Bronchial epithelial cell (primary cell): ENCODE measurements around the gene SCN2B. TPM values are rescaled to one million over a fixed set of nuclear protein-coding genes. Genes with fewer than 3 reads are reported as not detected.

Experiments
- DNase-seq: peaks from one replicate; pipeline ENCODE4 v3.0.0-alpha.2; 2010; ENCODE audit warnings: low read depth
- FAIRE-seq: peaks from 2 replicates; lab custom pipeline; 2011; peaks lifted over from hg19 to GRCh38; lab: Jason Lieb, UNC
- H3K27me3 ChIP-seq: 2 replicates; pipeline ENCODE4 v1.5.1; 2011; ENCODE audit warnings: low read length; ENCODE audit not compliant: control insufficient read depth, insufficient read depth
- H3K36me3 ChIP-seq: 2 replicates; pipeline ENCODE4 v1.5.1; 2011; ENCODE audit warnings: low read length; ENCODE audit not compliant: control insufficient read depth, insufficient read depth
- H3K4me3 ChIP-seq: 2 replicates; pipeline ENCODE4 v1.5.1; 2011; ENCODE audit warnings: mild to moderate bottlenecking, low read depth, low read length, control low read depth
- total RNA-seq: library from RNA; depleted of rRNA; stranded (reverse); fragments of >200 nt; gene quantifications from 2 replicates; pipeline ENCODE4 v1.2.1, GENCODE V29; 2014
- TF ChIP-seq, protein P1 (sequence below): IDR thresholded peaks from 2 replicates; pipeline ENCODE4 v1.5.1; 2011; ENCODE audit warnings: mild to moderate bottlenecking, moderate library complexity, low read length, control low read depth, inconsistent platforms; ENCODE audit not compliant: insufficient read depth, severe bottlenecking

The SCN2B gene
- total RNA-seq, 1 donor from 2014 or later = under 0.01 TPM

- TF ChIP-seq, protein P1, sequence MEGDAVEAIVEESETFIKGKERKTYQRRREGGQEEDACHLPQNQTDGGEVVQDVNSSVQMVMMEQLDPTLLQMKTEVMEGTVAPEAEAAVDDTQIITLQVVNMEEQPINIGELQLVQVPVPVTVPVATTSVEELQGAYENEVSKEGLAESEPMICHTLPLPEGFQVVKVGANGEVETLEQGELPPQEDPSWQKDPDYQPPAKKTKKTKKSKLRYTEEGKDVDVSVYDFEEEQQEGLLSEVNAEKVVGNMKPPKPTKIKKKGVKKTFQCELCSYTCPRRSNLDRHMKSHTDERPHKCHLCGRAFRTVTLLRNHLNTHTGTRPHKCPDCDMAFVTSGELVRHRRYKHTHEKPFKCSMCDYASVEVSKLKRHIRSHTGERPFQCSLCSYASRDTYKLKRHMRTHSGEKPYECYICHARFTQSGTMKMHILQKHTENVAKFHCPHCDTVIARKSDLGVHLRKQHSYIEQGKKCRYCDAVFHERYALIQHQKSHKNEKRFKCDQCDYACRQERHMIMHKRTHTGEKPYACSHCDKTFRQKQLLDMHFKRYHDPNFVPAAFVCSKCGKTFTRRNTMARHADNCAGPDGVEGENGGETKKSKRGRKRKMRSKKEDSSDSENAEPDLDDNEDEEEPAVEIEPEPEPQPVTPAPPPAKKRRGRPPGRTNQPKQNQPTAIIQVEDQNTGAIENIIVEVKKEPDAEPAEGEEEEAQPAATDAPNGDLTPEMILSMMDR = no peak
- Histone ChIP-seq H3K36me3 (no peaks in the 10 kb centered on the region), H3K27me3 (no peaks in the 10 kb centered on the region), H3K4me3 (no peak overlapping the region)
- DNase-seq (no peak), FAIRE-seq (no peak)
Observed at GRCh38 chr11:118133816-118134215, 42.6 kb downstream of the SCN2B start.

DNA sequence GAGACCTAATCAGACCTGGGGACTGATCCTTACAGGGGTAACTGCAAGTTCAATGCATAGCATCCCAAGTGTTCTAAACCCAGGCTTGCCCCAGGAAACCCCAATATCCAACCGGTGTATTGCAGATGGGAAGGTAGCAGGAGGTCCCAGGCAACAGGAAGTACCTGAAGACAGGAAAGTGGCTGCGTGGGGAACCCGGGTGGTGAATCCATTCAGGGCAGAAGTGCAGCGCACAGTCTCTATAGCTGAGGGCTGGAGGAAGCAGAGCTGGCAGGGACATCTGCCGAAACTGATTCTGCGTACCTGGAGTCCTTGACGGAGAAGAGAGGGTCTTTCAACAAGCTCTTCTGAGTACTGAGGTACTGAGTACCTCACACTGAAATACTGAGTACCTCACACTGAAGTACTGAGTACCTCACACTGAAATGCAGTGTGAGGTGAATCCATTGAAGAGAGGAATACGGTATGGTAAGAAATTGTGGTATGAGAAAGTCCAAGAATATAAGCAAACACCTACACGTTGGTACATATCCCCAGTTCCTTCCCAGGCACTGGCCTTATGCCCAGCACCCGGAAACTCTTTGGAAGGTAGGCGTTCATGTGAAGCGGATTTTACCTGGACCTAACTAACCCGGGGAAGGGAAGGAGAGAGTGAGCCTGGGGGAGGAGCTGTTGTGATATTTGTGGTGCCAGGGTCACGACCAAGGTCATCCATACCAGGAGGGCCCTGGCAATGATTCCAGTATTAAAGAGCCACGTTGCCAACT lies 43.9 kb downstream of the SCN2B start:
- FAIRE-seq = no peak
- peak; percentile 65 for DNase-seq
- TF ChIP-seq, protein P1 = no peak

DNA sequence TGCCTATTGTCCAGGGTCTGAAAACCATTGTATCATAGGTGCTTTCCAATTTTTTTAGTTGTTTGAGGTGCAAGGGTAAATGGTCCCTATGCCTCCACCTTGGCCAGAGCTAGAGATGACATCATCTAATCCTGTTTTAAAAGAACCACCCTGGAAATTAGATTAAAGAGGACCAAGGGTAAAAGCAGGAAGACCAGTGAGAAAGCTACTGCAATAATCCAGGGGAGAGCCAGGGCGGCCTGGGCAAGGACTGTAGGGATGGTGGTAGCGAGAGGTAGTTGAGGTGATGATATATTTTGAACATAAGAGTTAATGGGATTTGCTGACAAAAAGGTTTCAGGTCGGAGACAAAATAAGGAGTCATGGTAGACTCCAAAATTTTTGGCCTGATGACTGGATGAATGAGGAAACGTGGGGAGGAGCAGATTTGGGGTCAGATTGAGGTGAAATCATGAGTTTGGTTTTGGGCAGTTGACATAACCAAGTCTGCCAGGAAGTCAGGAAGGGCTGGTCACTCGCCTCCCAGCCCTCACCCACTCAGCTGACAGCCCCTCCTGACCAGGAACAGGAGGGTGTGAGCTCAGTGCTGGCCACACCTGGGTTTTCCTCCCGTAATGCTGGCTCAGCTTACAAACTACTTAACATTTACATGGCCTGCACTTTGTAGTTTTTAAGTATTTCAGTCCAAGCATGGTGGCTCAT lies 46.8 kb downstream of the SCN2B start:
- Histone ChIP-seq H3K27me3 (no peaks in the 10 kb centered on the region), H3K36me3 (no peaks in the 10 kb centered on the region), H3K4me3 (no peak overlapping the region)
- no peak for FAIRE-seq
- no peak for DNase-seq
- TF ChIP-seq, protein P1 = no peak

More for the DNA sequence above, 43.9 kb downstream of the SCN2B start:
- Histone ChIP-seq H3K27me3 (no peaks in the 10 kb centered on the region), H3K4me3 (no peak overlapping the region), H3K36me3 (no peaks in the 10 kb centered on the region)

GRCh38 chr11:118128721-118129470 lies 47.5 kb downstream of the SCN2B start:
- FAIRE-seq (no peak), DNase-seq (no peak)
- H3K27me3 ChIP-seq = no peaks in the 10 kb centered on the region
- no peaks in the 10 kb centered on the region for H3K36me3 ChIP-seq
- H3K4me3 ChIP-seq = no peak overlapping the region
- TF ChIP-seq, protein P1 = no peak

DNA sequence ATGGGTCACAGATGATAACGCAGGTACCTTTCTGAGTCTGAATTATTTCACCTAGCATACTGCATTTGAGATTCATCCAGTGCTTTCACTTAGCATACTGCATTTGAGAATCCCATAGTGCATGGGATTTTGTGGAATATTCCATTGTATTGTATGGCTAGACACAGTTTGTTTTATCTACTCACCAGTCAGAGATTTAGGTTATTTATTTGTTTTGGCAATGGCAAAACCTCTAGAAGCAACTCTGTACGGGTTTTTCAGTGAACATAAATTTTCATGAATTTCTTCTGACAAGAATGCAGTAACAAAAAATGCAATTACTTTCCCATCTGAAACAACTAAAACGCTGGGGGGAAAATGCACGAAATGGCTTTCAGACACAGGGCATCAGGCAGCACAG lies 48.1 kb downstream of the SCN2B start:
- Histone ChIP-seq H3K36me3 (no peaks in the 10 kb centered on the region), H3K27me3 (no peaks in the 10 kb centered on the region), H3K4me3 (no peak overlapping the region)
- TF ChIP-seq, protein P1 = no peak
- no peak for DNase-seq
- FAIRE-seq = no peak
